ENCODE data around the gene ZNF425. TPM values are rescaled to one million over a fixed set of nuclear protein-coding genes. Genes with fewer than 3 reads are reported as not detected.
"Not testable (repeated sequence)": the region's sequence is repeated elsewhere in the genome, so short reads cannot be mapped to it uniquely, and the experiment has no call there.

Gene ZNF425
- total and polyA plus RNA-seq, 2 experiments from 2014 or later = 4.3 to 5.0 TPM

DNA sequence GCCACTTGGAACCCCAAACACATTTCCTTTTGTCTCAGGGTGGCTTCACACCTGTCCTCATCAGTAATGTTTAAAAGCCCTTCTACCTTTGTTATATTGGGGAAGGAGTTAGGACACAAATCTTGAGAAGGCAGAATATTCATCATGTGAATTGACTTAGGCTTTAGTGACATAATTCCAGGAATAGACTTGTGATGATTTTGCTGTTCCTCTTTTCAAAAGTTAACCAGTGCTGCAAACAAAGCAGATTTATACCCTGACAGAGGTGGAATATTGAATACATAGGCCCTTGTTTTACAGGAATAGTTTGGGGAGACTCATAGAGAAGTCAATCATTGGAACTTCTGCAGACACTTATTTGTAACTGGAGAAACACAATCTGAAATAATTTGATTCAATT is 62.6 kb downstream of the ZNF425 start (continued):
- TF ChIP-seq, protein P1, sequence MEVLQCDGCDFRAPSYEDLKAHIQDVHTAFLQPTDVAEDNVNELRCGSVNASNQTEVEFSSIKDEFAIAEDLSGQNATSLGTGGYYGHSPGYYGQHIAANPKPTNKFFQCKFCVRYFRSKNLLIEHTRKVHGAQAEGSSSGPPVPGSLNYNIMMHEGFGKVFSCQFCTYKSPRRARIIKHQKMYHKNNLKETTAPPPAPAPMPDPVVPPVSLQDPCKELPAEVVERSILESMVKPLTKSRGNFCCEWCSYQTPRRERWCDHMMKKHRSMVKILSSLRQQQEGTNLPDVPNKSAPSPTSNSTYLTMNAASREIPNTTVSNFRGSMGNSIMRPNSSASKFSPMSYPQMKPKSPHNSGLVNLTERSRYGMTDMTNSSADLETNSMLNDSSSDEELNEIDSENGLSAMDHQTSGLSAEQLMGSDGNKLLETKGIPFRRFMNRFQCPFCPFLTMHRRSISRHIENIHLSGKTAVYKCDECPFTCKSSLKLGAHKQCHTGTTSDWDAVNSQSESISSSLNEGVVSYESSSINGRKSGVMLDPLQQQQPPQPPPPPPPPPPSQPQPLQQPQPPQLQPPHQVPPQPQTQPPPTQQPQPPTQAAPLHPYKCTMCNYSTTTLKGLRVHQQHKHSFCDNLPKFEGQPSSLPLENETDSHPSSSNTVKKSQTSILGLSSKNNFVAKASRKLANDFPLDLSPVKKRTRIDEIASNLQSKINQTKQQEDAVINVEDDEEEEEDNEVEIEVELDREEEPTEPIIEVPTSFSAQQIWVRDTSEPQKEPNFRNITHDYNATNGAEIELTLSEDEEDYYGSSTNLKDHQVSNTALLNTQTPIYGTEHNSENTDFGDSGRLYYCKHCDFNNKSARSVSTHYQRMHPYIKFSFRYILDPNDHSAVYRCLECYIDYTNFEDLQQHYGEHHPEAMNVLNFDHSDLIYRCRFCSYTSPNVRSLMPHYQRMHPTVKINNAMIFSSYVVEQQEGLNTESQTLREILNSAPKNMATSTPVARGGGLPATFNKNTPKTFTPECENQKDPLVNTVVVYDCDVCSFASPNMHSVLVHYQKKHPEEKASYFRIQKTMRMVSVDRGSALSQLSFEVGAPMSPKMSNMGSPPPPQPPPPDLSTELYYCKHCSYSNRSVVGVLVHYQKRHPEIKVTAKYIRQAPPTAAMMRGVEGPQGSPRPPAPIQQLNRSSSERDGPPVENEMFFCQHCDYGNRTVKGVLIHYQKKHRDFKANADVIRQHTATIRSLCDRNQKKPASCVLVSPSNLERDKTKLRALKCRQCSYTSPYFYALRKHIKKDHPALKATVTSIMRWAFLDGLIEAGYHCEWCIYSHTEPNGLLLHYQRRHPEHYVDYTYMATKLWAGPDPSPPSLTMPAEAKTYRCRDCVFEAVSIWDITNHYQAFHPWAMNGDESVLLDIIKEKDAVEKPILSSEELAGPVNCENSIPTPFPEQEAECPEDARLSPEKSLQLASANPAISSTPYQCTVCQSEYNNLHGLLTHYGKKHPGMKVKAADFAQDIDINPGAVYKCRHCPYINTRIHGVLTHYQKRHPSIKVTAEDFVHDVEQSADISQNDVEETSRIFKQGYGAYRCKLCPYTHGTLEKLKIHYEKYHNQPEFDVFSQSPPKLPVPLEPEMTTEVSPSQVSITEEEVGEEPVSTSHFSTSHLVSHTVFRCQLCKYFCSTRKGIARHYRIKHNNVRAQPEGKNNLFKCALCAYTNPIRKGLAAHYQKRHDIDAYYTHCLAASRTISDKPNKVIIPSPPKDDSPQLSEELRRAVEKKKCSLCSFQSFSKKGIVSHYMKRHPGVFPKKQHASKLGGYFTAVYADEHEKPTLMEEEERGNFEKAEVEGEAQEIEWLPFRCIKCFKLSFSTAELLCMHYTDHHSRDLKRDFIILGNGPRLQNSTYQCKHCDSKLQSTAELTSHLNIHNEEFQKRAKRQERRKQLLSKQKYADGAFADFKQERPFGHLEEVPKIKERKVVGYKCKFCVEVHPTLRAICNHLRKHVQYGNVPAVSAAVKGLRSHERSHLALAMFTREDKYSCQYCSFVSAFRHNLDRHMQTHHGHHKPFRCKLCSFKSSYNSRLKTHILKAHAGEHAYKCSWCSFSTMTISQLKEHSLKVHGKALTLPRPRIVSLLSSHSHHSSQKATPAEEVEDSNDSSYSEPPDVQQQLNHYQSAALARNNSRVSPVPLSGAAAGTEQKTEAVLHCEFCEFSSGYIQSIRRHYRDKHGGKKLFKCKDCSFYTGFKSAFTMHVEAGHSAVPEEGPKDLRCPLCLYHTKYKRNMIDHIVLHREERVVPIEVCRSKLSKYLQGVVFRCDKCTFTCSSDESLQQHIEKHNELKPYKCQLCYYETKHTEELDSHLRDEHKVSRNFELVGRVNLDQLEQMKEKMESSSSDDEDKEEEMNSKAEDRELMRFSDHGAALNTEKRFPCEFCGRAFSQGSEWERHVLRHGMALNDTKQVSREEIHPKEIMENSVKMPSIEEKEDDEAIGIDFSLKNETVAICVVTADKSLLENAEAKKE (CRISPR knock-in tag; IDR thresholded peaks at IDR 0.05) = no peak
- TF ChIP-seq, protein P2, sequence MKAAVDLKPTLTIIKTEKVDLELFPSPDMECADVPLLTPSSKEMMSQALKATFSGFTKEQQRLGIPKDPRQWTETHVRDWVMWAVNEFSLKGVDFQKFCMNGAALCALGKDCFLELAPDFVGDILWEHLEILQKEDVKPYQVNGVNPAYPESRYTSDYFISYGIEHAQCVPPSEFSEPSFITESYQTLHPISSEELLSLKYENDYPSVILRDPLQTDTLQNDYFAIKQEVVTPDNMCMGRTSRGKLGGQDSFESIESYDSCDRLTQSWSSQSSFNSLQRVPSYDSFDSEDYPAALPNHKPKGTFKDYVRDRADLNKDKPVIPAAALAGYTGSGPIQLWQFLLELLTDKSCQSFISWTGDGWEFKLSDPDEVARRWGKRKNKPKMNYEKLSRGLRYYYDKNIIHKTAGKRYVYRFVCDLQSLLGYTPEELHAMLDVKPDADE (IDR thresholded peaks at IDR 0.05) = no peak
- TF ChIP-seq POLR2AphosphoS5 (IDR thresholded peaks at IDR 0.05; ENCODE audit: low read depth) = no peak
- TF ChIP-seq CREB1 (CRISPR knock-in tag; IDR thresholded peaks at IDR 0.05; ENCODE audit: low read depth) = no peak
- TF ChIP-seq, protein P3, sequence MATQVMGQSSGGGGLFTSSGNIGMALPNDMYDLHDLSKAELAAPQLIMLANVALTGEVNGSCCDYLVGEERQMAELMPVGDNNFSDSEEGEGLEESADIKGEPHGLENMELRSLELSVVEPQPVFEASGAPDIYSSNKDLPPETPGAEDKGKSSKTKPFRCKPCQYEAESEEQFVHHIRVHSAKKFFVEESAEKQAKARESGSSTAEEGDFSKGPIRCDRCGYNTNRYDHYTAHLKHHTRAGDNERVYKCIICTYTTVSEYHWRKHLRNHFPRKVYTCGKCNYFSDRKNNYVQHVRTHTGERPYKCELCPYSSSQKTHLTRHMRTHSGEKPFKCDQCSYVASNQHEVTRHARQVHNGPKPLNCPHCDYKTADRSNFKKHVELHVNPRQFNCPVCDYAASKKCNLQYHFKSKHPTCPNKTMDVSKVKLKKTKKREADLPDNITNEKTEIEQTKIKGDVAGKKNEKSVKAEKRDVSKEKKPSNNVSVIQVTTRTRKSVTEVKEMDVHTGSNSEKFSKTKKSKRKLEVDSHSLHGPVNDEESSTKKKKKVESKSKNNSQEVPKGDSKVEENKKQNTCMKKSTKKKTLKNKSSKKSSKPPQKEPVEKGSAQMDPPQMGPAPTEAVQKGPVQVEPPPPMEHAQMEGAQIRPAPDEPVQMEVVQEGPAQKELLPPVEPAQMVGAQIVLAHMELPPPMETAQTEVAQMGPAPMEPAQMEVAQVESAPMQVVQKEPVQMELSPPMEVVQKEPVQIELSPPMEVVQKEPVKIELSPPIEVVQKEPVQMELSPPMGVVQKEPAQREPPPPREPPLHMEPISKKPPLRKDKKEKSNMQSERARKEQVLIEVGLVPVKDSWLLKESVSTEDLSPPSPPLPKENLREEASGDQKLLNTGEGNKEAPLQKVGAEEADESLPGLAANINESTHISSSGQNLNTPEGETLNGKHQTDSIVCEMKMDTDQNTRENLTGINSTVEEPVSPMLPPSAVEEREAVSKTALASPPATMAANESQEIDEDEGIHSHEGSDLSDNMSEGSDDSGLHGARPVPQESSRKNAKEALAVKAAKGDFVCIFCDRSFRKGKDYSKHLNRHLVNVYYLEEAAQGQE (IDR thresholded peaks at IDR 0.05; ENCODE audit: unreplicated experiment) = no peak
- TF ChIP-seq ZNF331 (CRISPR knock-in tag; IDR thresholded peaks at IDR 0.05; ENCODE audit: low read depth) = no peak
- TF ChIP-seq EZH2phosphoT487 (IDR thresholded peaks at IDR 0.05; ENCODE audit: unreplicated experiment) = no peak
- TF ChIP-seq JUNB (IDR thresholded peaks at IDR 0.05; ENCODE audit: unreplicated experiment) = no peak

DNA sequence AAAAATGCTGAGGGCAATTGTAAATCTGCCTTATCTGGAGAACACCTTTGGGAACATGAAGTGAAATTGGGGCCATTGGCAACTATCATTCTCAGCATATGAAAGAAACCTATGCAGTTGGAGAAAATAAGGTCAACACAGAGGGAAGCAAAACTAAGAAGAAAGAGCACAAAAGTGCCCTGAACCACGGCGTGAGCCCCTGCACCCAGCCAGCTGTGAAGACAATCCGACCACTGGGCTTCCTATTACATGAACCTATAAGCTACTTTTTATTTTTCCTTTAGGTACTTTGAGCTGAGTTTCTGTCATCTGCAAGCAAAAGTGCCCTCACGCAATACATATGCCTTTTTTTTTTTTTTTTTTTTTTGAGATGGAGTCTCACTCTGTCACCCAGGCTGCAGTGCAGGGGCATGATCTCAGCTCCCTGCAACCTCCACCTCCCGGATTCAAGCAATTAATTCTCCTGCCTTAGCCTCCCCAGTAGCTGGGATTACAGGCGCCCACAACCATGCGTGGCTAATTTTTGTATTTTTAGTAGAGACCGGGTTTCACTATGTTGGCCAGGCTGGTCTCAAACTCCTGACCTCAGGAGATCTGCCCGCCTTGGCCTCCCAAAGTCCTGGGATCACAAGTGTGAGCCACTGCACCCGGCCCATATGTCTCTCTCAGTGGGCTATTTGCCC is 63.8 kb downstream of the ZNF425 start:
- not testable (repeated sequence) for H3K27ac Mint-ChIP-seq; H3K27ac ChIP-seq (ENCODE audit: low read depth); H3K9me2 ChIP-seq (ENCODE audit: insufficient read depth); DNase-seq (ENCODE audit: low spot score); H3K4me2 ChIP-seq; H4K20me1 ChIP-seq (replicated peaks; ENCODE audit: insufficient read depth); ATAC-seq; H3K9me3 Mint-ChIP-seq; H3K79me2 ChIP-seq (replicated peaks; ENCODE audit: insufficient read depth); H2AFZ ChIP-seq; H3K4me3 Mint-ChIP-seq; H3K4me3 ChIP-seq; H3F3A ChIP-seq (replicated peaks; ENCODE audit: low read depth); H3K36me3 ChIP-seq (ENCODE audit: insufficient read depth); H3K4me1 Mint-ChIP-seq; H3K27me3 ChIP-seq (ENCODE audit: insufficient read depth); H3K36me3 Mint-ChIP-seq (ENCODE audit: low read depth); H3K4me1 ChIP-seq (ENCODE audit: insufficient read depth)
- H3K27me3 Mint-ChIP-seq (ENCODE audit: insufficient read depth, low read depth, poor library complexity) = peaks cover 16% of the 10 kb centered on the region

Data from GM23338 (cell line).